Esophagus muscularis mucosa (tissue), 4 donors: ENCODE measurements around the gene AMY2A. TPM values are rescaled to one million over a fixed set of nuclear protein-coding genes. Genes with fewer than 3 reads are reported as not detected.
"Not testable (repeated sequence)": the region's sequence is repeated elsewhere in the genome, so short reads cannot be mapped to it uniquely, and the experiment has no call there.

Experiments
- DNase-seq: peaks from one replicate; pipeline ENCODE4 v3.0.0-alpha.2; 2017; ENCODE audit errors: extremely low spot score
- H3K27ac ChIP-seq, 4 donors: fragments of 200-600 bp; sonication (generic); replicated peaks in 1 of 4; 1 replicate in 3 of 4; 2 replicates in 1 of 4; pipeline ENCODE4 v1.5.1; 2016 to 2019; ENCODE audit warnings: mild to moderate bottlenecking in 1 of 4
- H3K27me3 ChIP-seq, 4 donors: fragments of 200-600 bp; sonication (generic); one replicate each; pipeline versions ENCODE4 v1.5.1 to v1.6.0; 2016 to 2019
- H3K36me3 ChIP-seq, 4 donors: fragments of 200-600 bp; sonication (generic); one replicate each; pipeline ENCODE4 v1.5.1; 2016 to 2019
- H3K4me1 ChIP-seq, 4 donors: fragments of 200-600 bp; sonication (generic); one replicate each; pipeline ENCODE4 v1.5.1; 2016 to 2019
- H3K4me3 ChIP-seq, 4 donors: fragments of 200-600 bp; sonication (generic); 1 replicate in 2 of 4; 2 replicates in 2 of 4; pipeline ENCODE4 v1.5.1; 2016 to 2019; ENCODE audit warnings: mild to moderate bottlenecking in 4 of 4, moderate library complexity in 1 of 4
- H3K9me3 ChIP-seq, 4 donors: fragments of 200-600 bp; sonication (generic); 1 replicate in 3 of 4; 2 replicates in 1 of 4; pipeline ENCODE4 v1.5.1; 2016 to 2019
- CTCF ChIP-seq, 3 experiments: fragments of 200-600 bp in 2 of 3; fragments of 450-650 bp in 1 of 3; sonication (generic) in 2 of 3; IDR thresholded peaks; one replicate each; pipeline ENCODE4 v1.5.1; 2017 to 2019; ENCODE audit warnings: antibody characterized with exemption in 3 of 3, mild to moderate bottlenecking in 2 of 3, moderate library complexity in 1 of 3
- EP300 ChIP-seq: sonication (generic); formaldehyde crosslinking; IDR thresholded peaks from one replicate; pipeline ENCODE4 v1.6.1; 2017; ENCODE audit warnings: antibody characterized with exemption
- POLR2A ChIP-seq: fragments of 450-650 bp; IDR thresholded peaks from one replicate; pipeline ENCODE4 v1.6.1; 2017; ENCODE audit warnings: antibody characterized with exemption, moderate library complexity, mild to moderate bottlenecking, low read depth
- POLR2AphosphoS5 ChIP-seq, 2 donors: sonication (generic); formaldehyde crosslinking; IDR thresholded peaks; one replicate each; pipeline ENCODE4 v1.6.1; 2017; ENCODE audit warnings: antibody characterized with exemption in 2 of 2
- WGBS: methylation state at CpG from one replicate; pipeline ENCODE4 v1.1.5; 2018; 5-methylcytosine and 5-hydroxymethylcytosine counted together
- intact Hi-C: fragments of 100-400 bp; cut with DNase I; formaldehyde crosslinking; loops from one replicate; pipeline ENCODE4 v1.15.1; 2023
- total RNA-seq, 4 donors: library from RNA; depleted of rRNA; stranded (reverse); fragments of >200 nt; gene quantifications; one replicate each; pipeline versions ENCODE4 v1.1.0 to v1.2.1, GENCODE V29; 2016

AMY2A gene
- 1 to 10 TPM in 1 of 4 donors, not detected in 3; 1.7 TPM for total RNA-seq

DNA sequence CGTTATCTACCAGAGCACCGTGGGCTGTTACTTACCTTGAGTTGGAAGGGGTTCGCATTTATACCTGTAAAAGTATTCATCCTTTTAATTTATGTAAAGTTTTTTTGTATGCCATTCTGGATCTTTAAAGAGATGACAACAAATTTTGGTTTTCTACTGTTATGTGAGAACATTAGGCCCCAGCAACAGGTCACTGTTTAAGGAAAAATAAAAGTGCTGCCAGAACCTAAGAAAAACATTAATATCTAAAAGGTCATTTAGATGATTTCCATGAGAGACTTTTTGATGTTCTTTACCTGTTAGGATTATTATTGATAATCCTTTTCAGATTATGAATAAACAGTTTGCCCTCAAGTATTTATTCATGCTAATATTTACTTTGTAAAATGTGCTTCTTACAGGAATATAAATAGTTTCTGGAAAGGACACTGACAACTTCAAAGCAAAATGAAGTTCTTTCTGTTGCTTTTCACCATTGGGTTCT lies at the start of gene AMY2A:
Gene AMY2A, plus strand, starts transcription at position 434 of the 484 bp plus-strand sequence. Its CDS starts 14 bp downstream, at position 448.
- 81% methylated on average over 3 of the region's 3 CpGs for WGBS
- H3K27me3 ChIP-seq, H3K4me3 ChIP-seq, H3K36me3 ChIP-seq, DNase-seq, H3K9me3 ChIP-seq, H3K27ac ChIP-seq, H3K4me1 ChIP-seq, intact Hi-C loops: not testable (repeated sequence)

- peaks cover 0 to 35% (median 21%) of the 10 kb centered on the region in 4 donors for H3K36me3 ChIP-seq
- no peaks in the 10 kb centered on the region for H3K9me3 ChIP-seq
- TF ChIP-seq CTCF (IDR thresholded peaks at IDR 0.05) = no peak
- no peak for TF ChIP-seq EP300
- TF ChIP-seq POLR2A = no peak
- no peak for TF ChIP-seq POLR2AphosphoS5 (IDR thresholded peaks at IDR 0.05)
- intact Hi-C loops = no loop called here
- no peak for DNase-seq
- no peaks in the 10 kb centered on the region for H3K27me3 ChIP-seq
- no peak overlapping the region for H3K27ac ChIP-seq
- H3K4me3 ChIP-seq = no peak overlapping the region
- no peaks in the 10 kb centered on the region for H3K4me1 ChIP-seq
- WGBS = 84% methylated on average over 4 of the region's 7 CpGs
Measured at GRCh38 chr1:103569493-103569892, 47.7 kb upstream of the AMY2A start.

GRCh38 chr1:103571289-103571688 lies 45.9 kb upstream of the AMY2A start, which contains the start of gene AMY2B:
Gene AMY2B (plus strand): TSS chr1:103571589. CDS start chr1:103571603, 14 bp downstream.
- H3K27ac ChIP-seq, intact Hi-C loops, H3K27me3 ChIP-seq, H3K4me1 ChIP-seq, DNase-seq, H3K9me3 ChIP-seq, H3K4me3 ChIP-seq: not testable (repeated sequence)
- WGBS = 85% methylated on average over 2 of the region's 2 CpGs
- H3K36me3 ChIP-seq = peaks cover 0 to 35% (median 24%) of the 10 kb centered on the region in 4 donors

GRCh38 chr1:103576065-103576464 lies 41.2 kb upstream of the AMY2A start:
- no peaks in the 10 kb centered on the region for H3K9me3 ChIP-seq
- intact Hi-C loops = no loop called here

DNA sequence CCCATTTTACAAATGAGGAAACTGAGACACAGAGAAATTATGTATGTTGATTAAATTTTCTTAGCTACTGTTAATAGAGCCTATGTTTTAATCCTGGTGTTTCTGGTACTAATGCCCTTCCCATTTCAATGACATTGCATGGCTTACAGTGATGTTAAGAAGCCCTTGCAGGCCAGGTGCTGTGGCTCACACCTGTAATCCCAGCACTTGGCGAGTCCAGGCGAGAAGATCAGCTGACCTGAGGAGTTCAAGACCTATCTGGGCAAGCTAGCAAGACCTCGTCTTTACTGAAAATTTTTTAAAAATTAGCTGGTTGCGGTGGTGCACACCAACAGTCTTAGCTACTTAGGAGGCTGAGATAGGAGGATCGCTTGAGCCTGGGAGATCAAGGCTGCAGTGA lies 40.4 kb upstream of the AMY2A start:
- H3K27me3 ChIP-seq, H3K9me3 ChIP-seq, DNase-seq, H3K4me1 ChIP-seq, H3K27ac ChIP-seq, H3K4me3 ChIP-seq, intact Hi-C loops: not testable (repeated sequence)
- peaks cover 0 to 24% (median 15%) of the 10 kb centered on the region in 4 donors for H3K36me3 ChIP-seq
- WGBS = 86% methylated on average over 3 of the region's 5 CpGs

More at GRCh38 chr1:103576065-103576464, 41.2 kb upstream of the AMY2A start:
- Histone ChIP-seq H3K4me3 (no peak overlapping the region), H3K36me3 (peaks cover 0 to 24% (median 16%) of the 10 kb centered on the region in 4 donors), H3K27ac (no peak overlapping the region), H3K27me3 (no peaks in the 10 kb centered on the region), H3K4me1 (no peaks in the 10 kb centered on the region)
- TF ChIP-seq POLR2A = no peak
- no peak for TF ChIP-seq CTCF (IDR thresholded peaks at IDR 0.05)
- no peak for TF ChIP-seq POLR2AphosphoS5 (IDR thresholded peaks at IDR 0.05)
- no peak for TF ChIP-seq EP300
- no peak for DNase-seq

GRCh38 chr1:103582464-103582863 lies 34.8 kb upstream of the AMY2A start:
- no peak for DNase-seq
- H3K4me3 ChIP-seq = no peak overlapping the region
- no peak overlapping the region for H3K27ac ChIP-seq
- peaks cover 0 to 16% (median 6%) of the 10 kb centered on the region in 4 donors for H3K36me3 ChIP-seq
- 40% methylated on average over 1 of the region's 1 CpG for WGBS
- no peaks in the 10 kb centered on the region for H3K9me3 ChIP-seq
- TF ChIP-seq CTCF (IDR thresholded peaks at IDR 0.05) = no peak
- TF ChIP-seq EP300 = no peak
- no peak for TF ChIP-seq POLR2A
- H3K4me1 ChIP-seq = no peaks in the 10 kb centered on the region
- intact Hi-C loops = no loop called here
- no peaks in the 10 kb centered on the region for H3K27me3 ChIP-seq
